Esophagus squamous epithelium (tissue), 5 donors: ENCODE results near the gene COPS8. TPM values are rescaled to one million over a fixed set of nuclear protein-coding genes. Genes with fewer than 3 reads are reported as not detected.

Experiments used
- DNase-seq: peaks from one replicate; lab custom pipeline; 2025; lab: John Stamatoyannopoulos, UW
- H3K27ac ChIP-seq, 4 donors: fragments of 200-600 bp; sonication (generic); one replicate each; pipeline ENCODE4 v1.5.1; 2016 to 2019; ENCODE audit warnings: mild to moderate bottlenecking in 1 of 4
- H3K27me3 ChIP-seq, 4 donors: fragments of 200-600 bp; sonication (generic); 1 replicate in 3 of 4; 2 replicates in 1 of 4; pipeline versions ENCODE4 v1.5.1 to v1.6.0; 2017 to 2021; ENCODE audit warnings: antibody characterized with exemption in 1 of 4
- H3K36me3 ChIP-seq, 3 donors: fragments of 200-600 bp; sonication (generic); one replicate each; pipeline ENCODE4 v1.5.1; 2016 to 2019
- H3K4me1 ChIP-seq, 3 donors: fragments of 200-600 bp; sonication (generic); one replicate each; pipeline ENCODE4 v1.5.1; 2017 to 2019
- H3K4me3 ChIP-seq, 4 donors: fragments of 200-600 bp; sonication (generic); 1 replicate in 3 of 4; 2 replicates in 1 of 4; pipeline ENCODE4 v1.5.1; 2016 to 2019; ENCODE audit warnings: mild to moderate bottlenecking in 2 of 4, moderate library complexity in 1 of 4
- H3K9me3 ChIP-seq, 3 donors: fragments of 200-600 bp; sonication (generic); one replicate each; pipeline ENCODE4 v1.5.1; 2016 to 2019
- POLR2A ChIP-seq, 4 donors: fragments of 450-650 bp; IDR thresholded peaks; one replicate each; pipeline ENCODE4 v1.6.1; 2017; ENCODE audit warnings: antibody characterized with exemption in 4 of 4, mild to moderate bottlenecking in 4 of 4, moderate library complexity in 3 of 4
- WGBS, 2 donors: methylation state at CpG; one replicate each; pipeline ENCODE4 v1.1.5; 2018; 5-methylcytosine and 5-hydroxymethylcytosine counted together
- intact Hi-C: fragments of 100-400 bp; cut with DNase I; formaldehyde crosslinking; loops from one replicate; pipeline ENCODE4 v1.15.0; 2022
- total RNA-seq, 4 donors: library from RNA; depleted of rRNA; stranded (reverse); fragments of >200 nt; gene quantifications; one replicate each; pipeline ENCODE4 v1.1.0, GENCODE V29; 2016
- TF ChIP-seq, protein P1 (sequence below), 6 experiments: fragments of 450-650 bp in 4 of 6; fragments of 200-600 bp in 2 of 6; sonication (generic) in 2 of 6; IDR thresholded peaks; one replicate each; pipeline ENCODE4 v1.5.1; 2016 to 2019; ENCODE audit warnings: antibody characterized with exemption in 6 of 6, mild to moderate bottlenecking in 4 of 6, moderate library complexity in 4 of 6
- donor health status: DM: yes; HTN: yes; CAD: no.

COPS8 gene
- total RNA-seq, 4 donors from 2014 or later = 26.9 to 69.0 (median 54.6) TPM

DNA sequence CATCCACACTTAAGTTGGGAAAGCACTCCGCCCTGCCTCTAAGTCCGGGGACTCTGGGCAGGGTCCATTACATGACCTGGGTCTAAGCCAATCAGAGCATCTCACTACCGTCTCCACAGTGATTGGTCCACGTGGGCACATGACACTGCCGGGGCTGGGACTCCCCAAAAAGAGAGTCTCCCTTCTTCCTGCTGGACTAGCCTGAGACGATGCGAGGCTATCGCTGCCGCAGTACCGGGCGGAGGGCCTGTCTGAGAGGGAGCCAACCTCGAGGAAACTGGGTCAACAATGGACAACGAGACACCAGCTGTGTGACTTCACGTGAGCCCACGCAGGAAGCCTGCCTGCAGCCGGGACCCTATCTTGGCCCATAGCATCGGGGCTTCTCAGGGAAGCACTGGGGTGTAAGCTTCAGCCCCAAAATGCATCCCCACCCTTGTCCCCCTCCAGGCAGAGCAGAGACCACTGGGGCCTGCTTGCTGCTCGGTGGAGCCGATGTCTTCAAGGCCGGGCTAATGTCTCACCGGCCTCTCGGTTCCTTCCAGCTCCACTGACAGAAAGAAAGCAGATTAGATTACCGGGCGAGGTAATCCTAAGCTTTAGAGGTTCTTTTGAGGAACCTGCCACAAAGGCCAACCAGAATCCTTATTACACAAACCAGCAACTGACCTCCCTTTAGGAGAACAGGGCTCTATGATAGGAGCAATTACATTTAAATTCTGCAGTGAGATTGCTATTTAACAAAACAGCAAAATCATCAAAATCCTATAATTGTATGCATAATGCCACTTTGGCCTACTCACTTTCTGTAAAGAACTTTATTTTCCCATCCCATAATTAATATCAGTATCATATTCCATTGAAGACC is 21.3 kb upstream of the COPS8 start:
- 86 to 95% methylated on average over 7 to 10 of the region's 24 CpGs for WGBS, 2 donors
- TF ChIP-seq, protein P1, sequence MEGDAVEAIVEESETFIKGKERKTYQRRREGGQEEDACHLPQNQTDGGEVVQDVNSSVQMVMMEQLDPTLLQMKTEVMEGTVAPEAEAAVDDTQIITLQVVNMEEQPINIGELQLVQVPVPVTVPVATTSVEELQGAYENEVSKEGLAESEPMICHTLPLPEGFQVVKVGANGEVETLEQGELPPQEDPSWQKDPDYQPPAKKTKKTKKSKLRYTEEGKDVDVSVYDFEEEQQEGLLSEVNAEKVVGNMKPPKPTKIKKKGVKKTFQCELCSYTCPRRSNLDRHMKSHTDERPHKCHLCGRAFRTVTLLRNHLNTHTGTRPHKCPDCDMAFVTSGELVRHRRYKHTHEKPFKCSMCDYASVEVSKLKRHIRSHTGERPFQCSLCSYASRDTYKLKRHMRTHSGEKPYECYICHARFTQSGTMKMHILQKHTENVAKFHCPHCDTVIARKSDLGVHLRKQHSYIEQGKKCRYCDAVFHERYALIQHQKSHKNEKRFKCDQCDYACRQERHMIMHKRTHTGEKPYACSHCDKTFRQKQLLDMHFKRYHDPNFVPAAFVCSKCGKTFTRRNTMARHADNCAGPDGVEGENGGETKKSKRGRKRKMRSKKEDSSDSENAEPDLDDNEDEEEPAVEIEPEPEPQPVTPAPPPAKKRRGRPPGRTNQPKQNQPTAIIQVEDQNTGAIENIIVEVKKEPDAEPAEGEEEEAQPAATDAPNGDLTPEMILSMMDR (IDR thresholded peaks at IDR 0.05) = no peak
- no peak for TF ChIP-seq POLR2A (IDR thresholded peaks at IDR 0.05)
- no peaks in the 10 kb centered on the region for H3K27me3 ChIP-seq
- H3K27ac ChIP-seq = no peak overlapping the region
- no peak overlapping the region for H3K4me3 ChIP-seq
- H3K9me3 ChIP-seq = no peaks in the 10 kb centered on the region
- peaks cover 0 to 13% (median 0%) of the 10 kb centered on the region in 3 donors for H3K4me1 ChIP-seq
- DNase-seq = no peak
- no peaks in the 10 kb centered on the region for H3K36me3 ChIP-seq
- intact Hi-C loops = loop anchor here (5.0 kb wide), 1 partner anchor 712 kb away; no protein-coding TSS in a partner anchor

DNA sequence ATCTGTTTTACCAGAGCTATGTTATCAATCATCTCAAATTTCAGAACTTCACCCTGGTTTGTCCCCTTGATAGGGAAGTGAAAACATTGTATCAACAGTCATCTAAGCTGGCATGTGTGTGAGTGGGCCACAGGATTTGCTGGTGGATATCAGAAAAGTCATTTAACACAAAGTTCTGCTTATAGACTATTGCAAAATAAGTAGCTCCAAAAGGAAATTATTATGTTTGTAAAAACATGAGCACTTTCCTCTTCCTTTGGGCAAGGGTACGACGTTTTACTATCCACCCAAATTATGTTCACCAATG is 20.7 kb upstream of the COPS8 start:
- Histone ChIP-seq H3K9me3 (no peaks in the 10 kb centered on the region), H3K27me3 (no peaks in the 10 kb centered on the region), H3K4me1 (peaks cover 0 to 10% (median 0%) of the 10 kb centered on the region in 3 donors), H3K27ac (no peak overlapping the region), H3K4me3 (no peak overlapping the region), H3K36me3 (no peaks in the 10 kb centered on the region)
- DNase-seq = no peak
- WGBS, 2 donors = 66 to 74% methylated on average over 2 of the region's 2 CpGs
- intact Hi-C loops = no loop called here
- TF ChIP-seq POLR2A (IDR thresholded peaks at IDR 0.05) = no peak
- TF ChIP-seq, protein P1 (IDR thresholded peaks at IDR 0.05) = no peak

DNA sequence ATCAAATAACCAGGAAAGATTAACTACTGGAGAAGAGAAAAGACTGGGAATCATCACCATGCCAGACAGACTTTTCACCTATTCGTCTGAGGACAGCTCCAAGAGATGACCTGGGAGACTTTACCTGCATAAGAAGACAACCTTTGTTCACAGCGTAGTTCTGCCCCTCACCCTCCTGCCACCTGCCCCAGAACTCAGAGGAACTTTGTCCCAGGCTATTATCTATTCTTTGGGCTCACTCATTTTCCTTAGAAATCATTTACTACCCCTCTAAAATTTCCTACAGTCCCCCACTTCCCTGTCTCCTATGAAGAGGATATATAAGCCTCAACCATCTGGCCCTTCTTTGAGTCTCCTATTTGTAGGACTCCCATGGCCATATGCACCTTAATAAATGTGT is 19.3 kb upstream of the COPS8 start:
- intact Hi-C loops = no loop called here
- Histone ChIP-seq H3K4me1 (no peaks in the 10 kb centered on the region), H3K27ac (no peak overlapping the region), H3K4me3 (no peak overlapping the region), H3K27me3 (no peaks in the 10 kb centered on the region), H3K36me3 (no peaks in the 10 kb centered on the region), H3K9me3 (no peaks in the 10 kb centered on the region)
- DNase-seq = no peak
- WGBS, 2 donors = 88 to 90% methylated on average over 2 of the region's 2 CpGs
- no peak for TF ChIP-seq POLR2A (IDR thresholded peaks at IDR 0.05)
- TF ChIP-seq, protein P1 (IDR thresholded peaks at IDR 0.05) = no peak

DNA sequence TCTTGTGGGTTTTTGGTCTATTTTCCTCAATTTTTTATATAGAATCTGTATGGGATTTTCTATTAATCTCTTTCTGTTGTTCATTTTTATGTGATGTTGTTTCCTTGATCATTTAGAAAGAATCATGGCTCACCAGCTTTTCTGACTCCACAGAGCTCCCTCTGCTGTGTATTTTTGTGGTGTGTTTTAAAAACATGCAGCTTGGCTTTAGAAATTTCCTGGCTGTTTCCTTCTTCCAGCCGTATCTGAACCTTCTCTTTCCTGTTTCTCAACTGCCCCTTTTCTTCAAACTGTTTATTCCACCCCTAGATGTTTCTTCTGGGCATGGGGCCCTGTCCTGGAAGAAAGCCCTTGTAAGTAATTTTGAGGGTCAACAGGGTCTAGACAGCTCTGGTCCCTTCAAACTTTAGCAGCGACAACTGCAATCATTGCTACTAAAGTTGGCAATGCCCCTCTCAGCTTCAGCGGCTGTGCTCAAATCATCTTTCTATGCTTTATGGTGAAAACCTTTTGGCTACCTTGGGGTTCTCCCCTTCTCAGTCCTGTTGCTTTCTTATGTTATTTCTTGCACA is 17.6 kb upstream of the COPS8 start:
- no peaks in the 10 kb centered on the region for H3K4me1 ChIP-seq
- H3K27me3 ChIP-seq = no peaks in the 10 kb centered on the region
- TF ChIP-seq POLR2A (IDR thresholded peaks at IDR 0.05) = no peak
- TF ChIP-seq, protein P1 (IDR thresholded peaks at IDR 0.05) = no peak
- no peak for DNase-seq
- no peak overlapping the region for H3K4me3 ChIP-seq
- H3K27ac ChIP-seq = no peak overlapping the region
- intact Hi-C loops = no loop called here
- 64 to 69% methylated on average over 3 of the region's 3 CpGs for WGBS, 2 donors
- H3K36me3 ChIP-seq = no peaks in the 10 kb centered on the region
- H3K9me3 ChIP-seq = no peaks in the 10 kb centered on the region
